GM12801 (cell line): ENCODE data around the gene ANXA7.

Experiments
- CTCF ChIP-seq: IDR thresholded peaks from one replicate; pipeline ENCODE4 v1.5.1; 2011; ENCODE audit warnings: control low read depth; ENCODE audit not compliant: insufficient read length; ENCODE audit errors: extremely low read depth

ANXA7 gene

GRCh38 chr10:73413528-73414229 is at the start of gene ANXA7:
ANXA7 (minus strand) TSS chr10:73414058; CDS start chr10:73400856, 13,202 bp downstream.
- no peak for TF ChIP-seq CTCF

GRCh38 chr10:73460897-73461296 is 47.0 kb upstream of the ANXA7 start:
- no peak for TF ChIP-seq CTCF

- no peak for TF ChIP-seq CTCF
Measured at GRCh38 chr10:73459683-73460314, 45.9 kb upstream of the ANXA7 start.

- no peak for TF ChIP-seq CTCF
Measured at GRCh38 chr10:73456187-73456890, 42.5 kb upstream of the ANXA7 start.

- TF ChIP-seq CTCF: no peak
Measured at GRCh38 chr10:73449113-73449512, 35.3 kb upstream of the ANXA7 start.

- no peak for TF ChIP-seq CTCF
Measured at GRCh38 chr10:73448384-73448783, 34.5 kb upstream of the ANXA7 start.

- TF ChIP-seq CTCF: no peak
Measured at GRCh38 chr10:73446926-73447325, 33.1 kb upstream of the ANXA7 start.
